Body of pancreas (tissue), 4 donors: Measurements from ENCODE around the gene CMIP.

Experiments
- POLR2A ChIP-seq, 3 donors: fragments of 450-650 bp; IDR thresholded peaks; one replicate each; pipeline ENCODE4 v1.6.1; 2016; ENCODE audit warnings: antibody characterized with exemption in 3 of 3, mild to moderate bottlenecking in 2 of 3
- TF ChIP-seq, protein P1 (sequence below), 7 experiments: fragments of 450-650 bp in 4 of 7; fragments of 200-600 bp in 3 of 7; sonication (generic) in 3 of 7; IDR thresholded peaks; one replicate each; pipeline ENCODE4 v1.5.1; 2016 to 2019; ENCODE audit warnings: antibody characterized with exemption in 7 of 7

DNA sequence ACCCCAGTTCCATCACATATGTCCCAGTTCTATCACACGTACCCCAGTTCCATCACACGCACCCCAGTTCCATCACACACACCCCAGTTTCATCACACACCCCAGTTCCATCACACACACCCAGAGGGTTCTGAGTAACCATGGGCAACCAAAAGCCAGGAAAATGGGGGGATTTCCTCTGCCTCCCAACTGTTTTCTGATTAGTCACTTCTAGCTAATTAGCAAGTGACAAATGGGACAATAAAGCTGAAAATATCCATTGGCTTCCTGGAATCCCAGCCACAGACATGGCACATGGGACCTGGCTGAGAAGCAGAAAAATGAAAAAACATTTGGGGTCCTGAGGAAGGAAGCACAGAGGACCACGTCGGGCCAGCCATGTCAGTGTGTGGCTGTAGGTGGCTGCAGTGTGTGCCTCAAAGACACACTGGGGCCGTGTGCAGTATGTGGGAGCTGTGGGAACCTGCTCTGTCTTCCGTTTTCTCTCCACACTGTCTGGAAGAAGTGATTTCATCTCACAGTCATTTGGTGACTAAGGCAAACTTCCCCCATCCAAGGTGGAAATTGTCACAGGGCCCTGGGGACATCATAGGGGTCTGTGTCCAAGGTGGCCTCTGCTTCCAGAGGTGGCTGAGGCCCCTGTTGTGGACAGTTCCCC lies 106.7 kb downstream of the CMIP start:
- TF ChIP-seq, protein P1, sequence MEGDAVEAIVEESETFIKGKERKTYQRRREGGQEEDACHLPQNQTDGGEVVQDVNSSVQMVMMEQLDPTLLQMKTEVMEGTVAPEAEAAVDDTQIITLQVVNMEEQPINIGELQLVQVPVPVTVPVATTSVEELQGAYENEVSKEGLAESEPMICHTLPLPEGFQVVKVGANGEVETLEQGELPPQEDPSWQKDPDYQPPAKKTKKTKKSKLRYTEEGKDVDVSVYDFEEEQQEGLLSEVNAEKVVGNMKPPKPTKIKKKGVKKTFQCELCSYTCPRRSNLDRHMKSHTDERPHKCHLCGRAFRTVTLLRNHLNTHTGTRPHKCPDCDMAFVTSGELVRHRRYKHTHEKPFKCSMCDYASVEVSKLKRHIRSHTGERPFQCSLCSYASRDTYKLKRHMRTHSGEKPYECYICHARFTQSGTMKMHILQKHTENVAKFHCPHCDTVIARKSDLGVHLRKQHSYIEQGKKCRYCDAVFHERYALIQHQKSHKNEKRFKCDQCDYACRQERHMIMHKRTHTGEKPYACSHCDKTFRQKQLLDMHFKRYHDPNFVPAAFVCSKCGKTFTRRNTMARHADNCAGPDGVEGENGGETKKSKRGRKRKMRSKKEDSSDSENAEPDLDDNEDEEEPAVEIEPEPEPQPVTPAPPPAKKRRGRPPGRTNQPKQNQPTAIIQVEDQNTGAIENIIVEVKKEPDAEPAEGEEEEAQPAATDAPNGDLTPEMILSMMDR (IDR thresholded peaks at IDR 0.05), result no peak
- no peak for TF ChIP-seq POLR2A (IDR thresholded peaks at IDR 0.05)
